ENCODE data around the gene TM9SF1. TPM values are rescaled to one million over a fixed set of nuclear protein-coding genes. Genes with fewer than 3 reads are reported as not detected.

The TM9SF1 gene
- total RNA-seq, 1 experiment from 2014 or later = 141 TPM

- peak; percentile 34 for DNase-seq (ENCODE audit: low read depth)
Observed at GRCh38 chr14:24196071-24197055, 1.1 kb upstream of the TM9SF1 start.

GRCh38 chr14:24194873-24195185 is 412 bp downstream of the TM9SF1 start:
- DNase-seq (ENCODE audit: low read depth) = no peak

- no peak for DNase-seq (ENCODE audit: low read depth)
Observed at GRCh38 chr14:24194186-24194872, 912 bp downstream of the TM9SF1 start.

- no peak for DNase-seq (ENCODE audit: low read depth)
Observed at GRCh38 chr14:24192933-24193332, 2.3 kb downstream of the TM9SF1 start.

GRCh38 chr14:24190416-24190815 is 4.8 kb downstream of the TM9SF1 start:
- DNase-seq (ENCODE audit: low read depth) = no peak

- DNase-seq (ENCODE audit: low read depth) = no peak
Observed at GRCh38 chr14:24189460-24189859, 5.8 kb downstream of the TM9SF1 start.

- DNase-seq (ENCODE audit: low read depth) = no peak
Observed at GRCh38 chr14:24189059-24189375, 6.2 kb downstream of the TM9SF1 start.

- peak; percentile 96 for DNase-seq (ENCODE audit: low read depth)
Observed at GRCh38 chr14:24188251-24189058, 6.8 kb downstream of the TM9SF1 start, which contains the start of gene IPO4. TSS of gene IPO4 (minus strand) at chr14:24188816. CDS start at chr14:24188787, 29 bp downstream.

- DNase-seq (ENCODE audit: low read depth) = no peak
Observed at GRCh38 chr14:24187539-24187915, 7.7 kb downstream of the TM9SF1 start.

- DNase-seq (ENCODE audit: low read depth) = no peak
Observed at GRCh38 chr14:24186831-24187538, 8.3 kb downstream of the TM9SF1 start.

- DNase-seq (ENCODE audit: low read depth) = no peak
Observed at GRCh38 chr14:24185741-24186140, 9.5 kb downstream of the TM9SF1 start.

- DNase-seq (ENCODE audit: low read depth) = no peak
Observed at GRCh38 chr14:24185026-24185425, 10.2 kb downstream of the TM9SF1 start.

- no peak for DNase-seq (ENCODE audit: low read depth)
Observed at GRCh38 chr14:24184104-24184970, 10.9 kb downstream of the TM9SF1 start.

- DNase-seq (ENCODE audit: low read depth) = no peak
Observed at GRCh38 chr14:24183014-24183481, 12.2 kb downstream of the TM9SF1 start.

- no peak for DNase-seq (ENCODE audit: low read depth)
Observed at GRCh38 chr14:24182110-24182882, 12.9 kb downstream of the TM9SF1 start.

- no peak for DNase-seq (ENCODE audit: low read depth)
Observed at GRCh38 chr14:24181371-24182077, 13.7 kb downstream of the TM9SF1 start.

GRCh38 chr14:24179961-24180796 is 15.1 kb downstream of the TM9SF1 start:
- peak; percentile 75 for DNase-seq (ENCODE audit: low read depth)

- no peak for DNase-seq (ENCODE audit: low read depth)
Observed at GRCh38 chr14:24179294-24179960, 15.8 kb downstream of the TM9SF1 start.
